AML-193 (cell line): ENCODE results near the gene DENND4C.
"Not testable (repeated sequence)": the region's sequence is repeated elsewhere in the genome, so short reads cannot be mapped to it uniquely, and the experiment has no call there.

Source experiments
- DNase-seq, 2 experiments: peaks; one replicate each; lab custom pipeline; 2025; lab: John Stamatoyannopoulos, UW

The DENND4C gene

DNA sequence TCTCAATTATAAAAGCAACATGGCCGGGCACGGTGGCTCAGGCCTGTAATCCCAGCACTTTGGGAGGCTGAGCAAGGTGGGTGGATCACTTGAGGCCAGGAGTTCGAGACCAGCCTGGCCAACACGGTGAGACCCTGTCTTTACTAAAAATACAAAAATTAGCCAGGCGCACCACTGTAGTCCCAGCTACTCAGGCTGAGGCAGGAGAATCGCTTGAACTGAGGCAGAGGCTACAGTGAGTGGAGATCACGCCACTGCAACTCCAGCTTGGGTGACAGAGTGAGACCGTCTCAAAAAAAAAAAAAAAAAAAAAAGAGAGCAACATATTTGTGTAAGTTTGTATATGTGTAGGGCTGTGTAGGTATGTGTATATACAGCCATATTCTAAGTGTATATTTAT is 142.1 kb downstream of the DENND4C start:
- DNase-seq: no peak

DNA sequence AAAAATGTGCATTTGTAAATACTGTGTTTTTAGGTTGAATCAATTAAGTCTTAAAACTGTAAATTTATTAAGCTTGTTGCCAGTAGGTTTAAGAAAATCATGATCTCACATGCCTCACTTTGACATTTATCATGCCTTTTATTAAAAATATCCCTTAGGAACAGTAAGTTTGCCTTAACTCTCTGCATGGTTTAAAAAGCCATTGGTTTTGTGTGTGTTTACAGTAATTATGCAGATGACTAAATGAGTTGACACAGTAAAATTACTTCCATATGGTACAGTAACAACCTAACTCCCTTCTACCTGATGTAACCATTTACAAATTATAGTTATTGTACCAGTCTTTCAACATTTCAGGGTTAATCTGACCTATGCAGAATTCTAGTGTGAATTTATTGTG is 143.0 kb downstream of the DENND4C start:
- DNase-seq: no peak

DNA sequence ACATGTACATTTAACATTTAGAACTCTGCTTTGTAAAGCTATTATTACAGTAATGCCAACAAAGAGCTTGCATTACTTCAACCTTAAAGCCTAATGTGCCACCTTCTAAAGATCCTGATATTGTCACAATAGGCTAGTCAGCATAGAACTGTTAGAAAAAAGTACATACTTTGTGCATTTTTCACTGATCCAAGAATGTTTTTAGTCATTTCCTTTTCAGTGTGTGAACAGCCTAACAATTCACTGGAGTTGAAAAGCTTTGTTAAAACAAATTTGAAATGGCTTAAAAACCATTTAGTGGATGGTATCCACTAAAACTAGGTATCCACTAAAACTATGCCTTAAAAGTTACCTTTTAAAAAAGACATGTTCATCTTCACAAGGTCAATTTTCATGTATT is 145.0 kb downstream of the DENND4C start:
- DNase-seq: no peak

DNA sequence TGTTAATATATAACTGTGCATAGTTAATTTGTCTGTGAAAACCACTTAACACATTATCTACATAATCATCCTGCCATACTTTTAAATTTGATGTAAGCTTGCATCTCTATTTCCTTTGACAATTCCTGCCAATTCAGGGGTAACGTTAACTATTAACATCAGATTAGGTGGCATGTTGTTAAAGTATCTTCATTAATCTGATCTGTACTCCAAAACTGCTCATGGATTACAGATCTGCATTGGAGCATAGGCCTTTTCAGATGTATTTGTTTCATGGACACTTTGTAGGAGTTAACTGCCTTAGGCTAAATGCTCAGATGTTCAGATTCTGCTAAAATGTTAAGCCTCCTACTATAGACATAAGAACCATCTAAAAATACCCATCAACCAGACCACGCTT is 146.4 kb downstream of the DENND4C start:
- no peak for DNase-seq

DNA sequence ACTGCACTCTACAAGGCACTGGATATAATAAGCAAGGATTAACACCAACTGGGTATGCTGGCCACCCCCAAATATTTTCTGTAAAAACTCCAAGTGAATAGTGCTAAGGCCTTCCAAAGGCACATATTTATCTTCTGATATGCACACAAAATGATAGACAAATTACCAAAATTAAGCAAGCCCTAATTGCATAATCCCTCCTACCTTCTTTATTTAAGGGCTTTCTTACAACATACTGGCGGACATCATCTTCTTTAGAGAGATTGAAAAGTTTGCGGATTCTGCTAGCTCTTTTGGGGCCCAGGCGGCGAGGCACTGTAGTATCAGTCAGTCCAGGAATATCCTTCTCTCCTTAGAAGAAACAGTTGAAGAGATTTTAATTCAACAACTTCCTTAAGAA is 147.7 kb downstream of the DENND4C start:
- DNase-seq: peak in 1 of 2 experiments; percentile 17

DNA sequence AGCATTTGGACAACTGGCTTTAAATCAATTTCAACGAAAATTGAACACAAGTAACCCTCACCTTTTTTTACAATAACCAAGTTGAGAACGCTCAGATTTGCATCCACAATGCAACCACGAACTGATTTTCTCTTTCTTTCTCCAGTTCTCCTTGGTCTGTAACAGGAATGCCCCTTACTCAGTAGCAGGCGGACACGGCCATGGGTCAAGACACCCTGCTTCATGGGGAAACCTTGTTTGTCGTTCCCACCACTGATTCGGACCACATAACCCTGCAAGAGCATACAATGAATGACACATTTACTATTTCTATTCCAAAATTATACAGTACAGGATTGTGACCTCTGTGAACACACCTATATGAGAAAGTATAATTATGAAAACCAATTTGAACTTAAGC is 148.2 kb downstream of the DENND4C start:
- no peak for DNase-seq

DNA sequence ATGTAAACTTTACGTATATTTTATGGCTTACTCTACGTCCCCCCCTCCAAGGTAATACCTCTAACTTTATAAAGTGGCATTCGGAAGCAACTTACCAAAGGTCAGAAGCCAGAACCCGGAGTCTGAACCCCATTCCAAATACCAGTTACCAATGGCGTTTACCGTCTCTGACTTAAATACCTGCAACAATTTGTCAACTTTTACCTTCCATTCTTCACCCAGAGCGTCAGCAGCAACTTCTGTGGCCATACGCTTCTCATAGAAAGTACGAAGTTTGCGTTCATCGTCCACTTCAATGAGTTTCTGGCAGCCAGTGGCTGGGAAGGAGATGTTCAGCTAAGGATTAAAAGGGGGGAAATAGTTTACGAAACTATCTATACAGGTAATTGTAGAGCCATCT is 148.8 kb downstream of the DENND4C start:
- DNase-seq: no peak

DNA sequence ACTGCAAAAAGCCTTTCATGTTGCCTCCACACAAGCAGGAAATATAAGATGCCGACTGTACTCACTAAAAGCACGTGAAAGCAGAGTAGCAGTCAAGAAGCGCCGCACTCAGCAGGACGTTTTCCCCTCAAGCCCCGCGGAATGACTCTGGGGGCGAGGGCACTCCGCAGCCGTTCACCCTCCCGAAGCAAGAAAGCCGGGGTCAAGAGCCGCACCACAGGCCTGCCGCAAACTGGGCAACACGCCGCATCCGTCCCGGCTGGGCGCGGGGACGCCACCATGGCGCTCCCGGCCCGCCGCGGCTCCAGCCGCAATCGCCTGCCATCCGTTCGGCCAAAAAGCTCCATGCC is 149.2 kb downstream of the DENND4C start:
- DNase-seq: peak in 1 of 2 experiments; percentile 24

DNA sequence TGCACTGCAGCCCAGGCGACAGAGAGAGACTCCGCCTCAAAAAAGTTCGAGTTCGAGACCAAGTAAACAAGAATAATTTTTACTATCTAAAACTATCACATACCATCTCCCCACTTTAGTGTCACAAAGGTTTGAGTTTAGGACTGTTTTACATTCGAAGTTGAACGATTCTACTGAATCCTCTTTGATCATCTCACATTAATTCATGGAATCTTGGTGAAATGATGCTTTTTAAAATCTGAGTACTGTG is 150.3 kb downstream of the DENND4C start:
- DNase-seq: no peak

DNA sequence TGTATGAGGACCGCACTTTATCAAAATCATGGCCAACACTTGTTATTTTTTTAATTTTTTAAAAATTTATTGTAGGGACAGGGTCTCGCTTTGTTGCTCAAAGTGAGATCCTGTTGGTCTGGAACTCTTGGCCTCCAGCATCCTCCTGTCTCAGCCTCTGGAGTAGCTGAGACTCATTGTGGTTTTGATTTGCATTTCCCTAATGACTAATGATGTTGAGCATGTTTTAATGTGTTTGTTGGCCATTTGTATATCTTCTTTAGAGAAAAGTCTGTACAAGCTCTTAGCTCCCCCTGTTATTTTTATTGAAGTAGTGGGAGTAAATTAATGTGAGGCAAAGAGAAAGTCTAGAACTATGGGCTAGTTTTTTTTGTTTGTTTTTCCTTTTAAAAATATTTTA is 151.2 kb downstream of the DENND4C start:
- DNase-seq: no peak

DNA sequence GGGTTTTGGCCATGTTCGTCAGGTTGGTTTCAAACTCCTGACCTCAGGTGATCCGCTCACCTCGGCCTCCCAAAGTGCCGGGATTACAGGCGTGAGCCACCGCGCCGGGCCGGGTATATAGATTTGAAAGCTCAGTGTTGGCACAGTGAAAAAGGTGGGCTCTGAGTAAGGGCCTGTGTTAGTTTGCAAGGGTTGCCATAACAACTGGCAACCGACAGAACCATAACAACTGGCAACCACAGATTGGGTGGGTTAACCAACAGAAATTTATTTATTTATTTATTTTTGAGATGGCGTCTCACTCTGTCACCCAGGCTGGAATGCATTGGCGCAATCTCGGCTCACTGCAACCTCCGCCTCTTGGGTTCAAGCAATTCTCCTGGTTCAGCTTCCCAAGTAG is 154.7 kb downstream of the DENND4C start:
- not testable (repeated sequence) for DNase-seq

DNA sequence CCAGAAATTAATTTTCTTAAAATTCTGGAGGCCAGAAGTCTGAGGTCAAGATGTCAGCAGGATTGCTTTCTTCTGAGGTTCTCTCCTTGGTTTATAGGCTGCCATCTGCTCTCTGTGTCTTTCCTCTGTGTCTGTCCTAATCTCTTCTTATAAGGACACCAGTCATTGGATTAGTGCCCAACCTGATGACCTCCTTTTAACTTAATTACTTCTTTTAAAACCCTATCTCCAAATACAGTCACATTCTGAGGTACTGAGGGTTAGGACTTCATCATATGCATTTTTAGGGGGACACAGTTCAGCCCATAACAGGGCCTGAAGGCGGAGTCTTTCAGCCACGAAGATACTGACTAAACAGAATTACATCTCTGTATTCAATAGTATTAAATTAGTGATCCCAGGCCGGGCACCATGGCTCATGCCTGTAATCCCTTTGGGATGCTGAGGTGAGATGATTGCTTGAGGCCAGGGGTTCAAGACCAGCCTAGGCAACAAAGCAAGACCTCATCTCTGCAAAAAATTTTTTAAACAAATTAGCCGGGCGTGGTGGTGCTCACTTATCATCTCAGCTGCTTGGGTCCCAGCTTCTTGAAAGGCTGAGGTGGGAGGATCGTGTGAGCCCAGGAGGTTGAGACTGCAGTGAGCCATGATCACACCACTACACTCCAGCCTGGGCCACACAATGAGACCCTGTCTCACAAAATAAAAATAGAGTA is 155.5 kb downstream of the DENND4C start:
- DNase-seq: no peak

DNA sequence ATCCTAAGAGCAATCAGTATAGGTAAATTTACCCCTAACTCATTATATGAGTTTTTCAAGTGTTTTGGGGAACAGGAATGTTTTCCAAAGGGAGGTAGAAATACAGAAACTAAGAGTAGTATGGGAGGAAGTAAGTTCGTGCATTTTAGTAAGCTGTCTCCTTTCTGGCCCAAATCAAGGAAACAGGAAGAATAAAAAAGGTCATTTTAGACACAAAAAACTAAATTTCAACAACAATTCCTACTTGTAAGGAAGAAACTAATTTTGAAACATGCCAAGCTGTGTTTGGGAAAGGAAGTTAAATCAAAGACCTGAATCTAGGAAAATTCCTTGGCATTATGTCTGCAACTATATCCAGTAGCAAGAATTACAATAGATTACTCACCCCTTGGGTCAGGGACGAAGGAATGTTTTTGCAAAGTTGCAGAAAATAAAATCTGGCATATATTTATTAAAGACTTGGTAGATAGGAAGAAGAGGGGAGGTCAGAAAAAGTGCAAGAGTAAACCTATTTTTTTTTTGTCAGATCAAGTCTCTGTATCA is 156.1 kb downstream of the DENND4C start:
- no peak for DNase-seq

DNA sequence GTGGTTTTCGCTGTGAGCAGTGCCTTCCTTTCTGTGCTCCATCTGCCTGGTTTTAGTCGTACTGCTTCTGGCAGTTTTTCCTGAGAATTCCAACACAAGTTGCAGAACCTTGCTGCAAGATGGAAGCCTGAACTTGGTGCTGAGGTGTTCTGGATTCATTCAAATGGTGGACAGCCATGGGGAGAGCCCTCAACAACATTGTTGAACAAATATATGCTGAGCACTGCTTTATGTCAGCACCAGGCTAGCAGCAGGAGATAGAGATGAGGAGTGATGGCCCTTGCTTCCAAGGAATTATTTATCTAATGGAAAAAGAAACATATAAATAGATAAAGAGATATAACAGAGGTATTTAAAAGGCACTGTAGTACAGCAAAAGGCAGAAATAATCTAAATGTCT is 156.8 kb downstream of the DENND4C start:
- no peak for DNase-seq

DNA sequence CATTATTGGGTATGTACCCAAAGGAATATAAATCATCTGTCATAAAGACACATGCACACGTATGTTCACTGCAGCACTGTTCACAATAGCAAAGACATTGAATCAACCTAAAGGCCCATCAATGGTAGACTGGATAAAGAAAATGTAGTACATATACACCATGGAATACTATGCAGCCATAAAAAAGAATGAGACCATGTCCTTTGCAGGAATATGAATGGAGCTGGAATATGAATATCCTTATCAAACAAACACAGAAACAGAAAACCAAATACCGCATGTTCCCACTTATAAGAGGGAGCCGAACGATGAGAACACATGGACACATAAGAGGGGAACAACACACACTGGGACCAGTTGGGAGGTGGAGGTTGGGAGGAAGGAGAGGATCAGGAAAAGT is 159.0 kb downstream of the DENND4C start:
- not testable (repeated sequence) for DNase-seq

DNA sequence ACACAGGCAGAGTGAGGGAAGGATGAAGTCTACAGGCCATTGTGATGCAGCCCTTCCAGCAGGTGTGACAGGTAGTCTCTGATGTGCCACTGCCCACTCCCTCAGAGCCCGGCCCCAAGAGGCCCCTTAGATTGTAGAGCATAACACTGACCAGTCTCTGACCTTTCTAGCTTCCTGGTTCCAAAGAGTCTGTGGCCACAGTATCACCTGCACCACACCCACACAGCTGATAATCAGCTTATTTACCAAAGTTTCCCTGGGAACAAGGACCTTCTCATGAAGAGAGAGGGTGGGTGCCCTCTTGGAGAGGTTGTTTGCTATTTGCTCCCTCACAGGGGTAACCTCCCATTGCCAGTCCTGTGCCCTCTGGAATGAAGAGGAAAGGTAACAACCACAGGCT is 167.4 kb downstream of the DENND4C start:
- DNase-seq: no peak

DNA sequence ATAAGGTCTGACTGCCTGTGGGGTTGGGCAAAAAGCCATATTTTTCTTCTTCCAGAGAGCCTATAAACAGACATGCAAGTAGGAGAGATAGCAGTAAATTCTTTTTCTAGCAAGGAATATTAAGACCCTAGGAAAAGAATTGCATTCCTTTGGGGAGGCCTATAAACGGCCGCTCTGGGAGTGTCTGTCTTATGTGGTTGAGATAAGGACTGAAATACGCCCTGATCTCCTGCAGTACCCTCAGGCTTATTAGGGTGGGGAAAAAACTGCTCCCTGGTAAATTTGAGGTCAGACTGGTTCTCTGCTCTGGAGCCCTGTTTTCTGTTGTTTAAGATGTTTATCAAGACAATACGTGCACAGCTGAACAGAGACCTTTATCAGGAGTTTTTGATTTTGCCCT is 172.7 kb downstream of the DENND4C start:
- not testable (repeated sequence) for DNase-seq

DNA sequence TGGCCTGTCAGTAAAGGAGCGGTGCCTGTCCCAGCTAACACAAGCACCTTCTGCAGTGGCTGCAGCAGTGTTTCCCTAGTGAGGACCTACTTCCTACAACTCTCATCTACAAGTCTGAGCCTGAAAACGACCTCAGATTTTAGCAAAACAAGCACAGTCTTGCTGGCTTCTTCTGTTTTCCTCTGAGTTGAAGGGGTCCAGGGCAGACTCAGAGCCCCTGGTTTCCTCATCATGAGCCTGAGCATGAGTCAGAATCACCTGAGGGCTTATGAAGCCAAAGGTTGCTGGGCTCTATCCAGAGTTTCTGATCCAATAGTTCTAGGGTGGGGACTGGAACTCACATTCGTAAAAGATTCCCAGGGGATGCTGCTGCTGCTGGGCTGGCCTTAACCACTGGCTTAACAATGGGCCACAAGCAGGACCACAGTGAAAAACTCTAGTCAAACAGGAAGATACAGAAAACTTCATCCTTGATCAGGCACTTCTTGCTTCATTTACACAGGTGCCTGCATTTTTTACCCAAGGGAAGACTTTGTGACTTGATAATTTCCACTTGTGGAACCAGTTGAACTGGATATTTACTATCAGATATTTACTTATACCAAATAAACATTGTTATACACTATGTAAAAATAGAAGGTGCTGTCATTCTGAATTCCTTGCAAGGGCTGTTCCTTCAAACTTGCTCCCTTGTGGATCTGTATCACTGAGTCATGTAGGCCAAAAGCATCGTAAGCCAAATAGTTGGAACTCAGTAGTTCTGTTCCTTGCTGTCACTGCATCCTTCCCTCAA is 174.0 kb downstream of the DENND4C start:
- DNase-seq: no peak

DNA sequence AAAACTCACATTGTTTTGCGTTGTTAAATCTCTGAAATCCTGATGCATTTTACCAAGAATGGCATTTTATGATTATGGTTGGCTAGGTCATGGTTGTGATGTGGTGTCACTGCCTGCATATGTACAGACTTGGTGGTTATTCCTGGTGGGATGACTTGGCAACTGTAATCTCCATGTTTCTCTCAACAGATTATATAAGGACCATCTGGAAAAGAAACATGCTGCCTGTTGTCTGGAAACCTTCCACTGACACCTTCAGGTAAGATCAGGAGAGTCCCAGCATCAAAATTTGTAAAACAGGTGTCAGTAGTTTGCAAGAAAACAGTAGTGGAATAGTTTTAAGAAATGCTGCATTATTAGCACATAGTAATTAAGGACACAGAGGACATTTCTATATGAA is 175.3 kb downstream of the DENND4C start:
- DNase-seq: no peak

DNA sequence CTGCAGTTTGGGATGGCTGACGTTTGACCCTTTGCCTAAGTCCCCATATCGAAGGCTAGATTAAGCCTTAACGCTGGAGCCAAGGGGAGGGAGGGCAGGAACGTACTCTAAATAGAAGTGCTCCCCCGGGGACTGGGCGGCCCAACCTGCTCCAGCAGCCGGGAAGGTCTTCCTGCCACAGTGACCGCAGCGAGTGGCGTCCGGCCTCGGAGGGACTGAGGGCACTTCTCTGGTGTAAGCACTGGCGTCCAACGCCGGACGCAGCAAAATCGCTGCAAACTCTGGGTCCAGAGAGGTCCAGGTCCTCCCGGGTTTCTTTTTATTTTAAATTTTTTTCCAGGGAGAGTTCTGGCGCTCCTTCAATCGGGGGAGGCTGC is 177.8 kb downstream of the DENND4C start:
- no peak for DNase-seq

DNA sequence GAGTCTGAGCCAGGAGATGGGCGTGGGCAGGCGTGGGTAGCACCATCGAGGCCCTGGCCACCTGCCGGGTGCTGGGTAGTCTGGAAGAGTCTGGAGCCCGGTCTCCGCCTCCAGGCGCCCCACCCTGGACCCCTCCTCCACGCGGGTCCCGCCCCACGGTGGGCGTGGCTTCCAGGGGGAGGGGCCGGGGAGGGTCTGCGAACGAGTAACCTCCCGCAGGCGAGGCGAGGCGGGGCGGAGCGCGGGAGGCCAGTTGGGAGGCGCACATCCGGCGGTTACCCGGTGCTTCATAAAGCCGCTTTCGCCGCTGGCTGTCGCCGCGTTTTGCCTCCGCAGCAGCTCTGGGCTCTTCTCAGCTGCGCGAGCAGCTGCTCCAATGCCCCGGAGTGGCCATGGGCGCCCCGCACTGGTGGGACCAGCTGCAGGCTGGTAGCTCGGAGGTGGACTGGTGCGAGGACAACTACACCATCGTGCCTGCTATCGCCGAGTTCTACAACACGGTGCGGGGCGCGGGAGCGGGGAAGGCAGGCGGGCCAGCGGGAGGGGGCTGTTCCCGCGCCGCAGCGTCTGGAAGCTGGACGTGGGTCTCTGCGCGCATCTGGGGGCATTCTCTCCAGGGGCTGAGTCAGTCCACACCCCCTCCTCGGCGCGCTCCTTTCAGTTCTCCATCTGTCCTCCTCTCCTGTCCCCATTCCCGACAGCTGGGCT is 178.4 kb downstream of the DENND4C start, which contains the start of gene ACER2:
Gene ACER2 (plus strand): TSS at position 317 of the 708 bp plus-strand sequence. CDS start 76 bp downstream, at position 393.
- peak; percentile 36 to 40 for DNase-seq

DNA sequence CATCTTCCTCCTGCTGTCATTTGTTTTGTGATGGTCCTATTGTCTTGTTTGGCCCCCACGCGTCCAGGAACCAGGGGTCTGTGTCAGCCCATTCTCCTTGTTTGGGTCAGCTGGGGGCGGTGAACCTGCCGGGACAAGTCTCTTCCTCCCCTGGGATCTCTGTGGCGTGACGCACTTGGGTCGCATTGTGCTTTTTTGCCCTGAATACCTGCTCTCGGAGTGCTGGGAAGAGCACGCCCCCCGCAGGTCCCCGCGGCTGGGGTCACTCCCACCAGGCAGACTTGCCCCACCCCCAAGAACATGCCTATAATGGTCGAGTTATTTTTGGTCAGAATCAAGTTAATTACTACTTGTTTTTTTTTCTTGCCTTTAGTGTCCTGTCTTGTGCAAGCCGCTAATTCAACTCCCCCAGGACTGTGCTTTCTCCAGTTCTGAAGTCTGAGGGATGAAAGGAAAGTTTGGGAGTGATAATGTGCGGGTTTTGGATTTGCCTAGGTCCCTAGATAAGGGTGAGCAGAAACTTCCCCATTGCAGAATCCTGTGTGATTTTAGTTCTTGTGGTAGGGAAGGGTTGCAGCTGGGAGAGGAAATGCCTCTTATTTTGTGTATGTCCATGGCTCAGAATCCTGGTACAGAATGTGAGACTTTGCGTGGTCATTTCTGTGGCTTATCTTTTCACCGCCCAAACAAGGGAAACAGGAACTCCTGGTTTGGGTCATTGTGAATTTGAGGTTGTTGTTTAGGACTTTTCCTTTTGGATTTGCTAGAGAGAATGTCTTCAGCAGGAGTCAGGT is 179.1 kb downstream of the DENND4C start:
- DNase-seq: peak; percentile 5 to 18
